Measurements from ENCODE around the gene CCNB1IP1. TPM values are rescaled to one million over a fixed set of nuclear protein-coding genes. Genes with fewer than 3 reads are reported as not detected.

CCNB1IP1 gene
- total RNA-seq, 1 experiment from 2014 or later: 121 TPM

- Histone ChIP-seq H3K27ac (ENCODE audit: low read depth, low read length, poor library complexity, severe bottlenecking) (no peak overlapping the region), H3K36me3 (ENCODE audit: insufficient read depth, low read length, poor library complexity, severe bottlenecking) (peaks cover 36% of the 10 kb centered on the region), H3K9me3 (ENCODE audit: low read depth, low read length, poor library complexity, severe bottlenecking) (no peaks in the 10 kb centered on the region), H3K27me3 (replicated peaks; ENCODE audit: insufficient read depth, low read depth, low read length, poor library complexity) (no peaks in the 10 kb centered on the region), H3K4me1 (ENCODE audit: insufficient read depth, low read length, poor library complexity, severe bottlenecking) (peaks cover 34% of the 10 kb centered on the region), H3K4me3 (ENCODE audit: low read depth, low read length, poor library complexity, severe bottlenecking) (peak overlapping the region; percentile 21)
- TF ChIP-seq CTCF (conservative IDR thresholded peaks at IDR 0.05; ENCODE audit: low read depth, low read length): no peak
- no peak for TF ChIP-seq EZH2 (IDR thresholded peaks at IDR 0.05; ENCODE audit: borderline replicate concordance, low read depth, low read length, poor library complexity, severe bottlenecking)
- BruUV-seq (replicated peaks): no TSS peak
- ChIA-PET CTCF (no interaction called here), POLR2A (ENCODE audit: low non-redundant PET) (no interaction called here)
- intact Hi-C loops (cut with micrococcal nuclease; ENCODE audit: unreplicated experiment): no loop called here
- no peak for DNase-seq (ENCODE audit: low spot score)
Observed at GRCh38 chr14:20331053-20331613, 1.9 kb downstream of the CCNB1IP1 start.

- TF ChIP-seq CTCF (conservative IDR thresholded peaks at IDR 0.05; ENCODE audit: low read depth, low read length) (no peak), EZH2 (IDR thresholded peaks at IDR 0.05; ENCODE audit: borderline replicate concordance, low read depth, low read length, poor library complexity, severe bottlenecking) (no peak)
- Histone ChIP-seq H3K27ac (ENCODE audit: low read depth, low read length, poor library complexity, severe bottlenecking) (peak overlapping the region; percentile 17), H3K9me3 (ENCODE audit: low read depth, low read length, poor library complexity, severe bottlenecking) (no peaks in the 10 kb centered on the region), H3K36me3 (ENCODE audit: insufficient read depth, low read length, poor library complexity, severe bottlenecking) (peaks cover 53% of the 10 kb centered on the region), H3K4me1 (ENCODE audit: insufficient read depth, low read length, poor library complexity, severe bottlenecking) (peaks cover 28% of the 10 kb centered on the region), H3K27me3 (replicated peaks; ENCODE audit: insufficient read depth, low read depth, low read length, poor library complexity) (no peaks in the 10 kb centered on the region), H3K4me3 (ENCODE audit: low read depth, low read length, poor library complexity, severe bottlenecking) (no peak overlapping the region)
- BruUV-seq (replicated peaks): no TSS peak
- no peak for DNase-seq (ENCODE audit: low spot score)
- intact Hi-C loops (cut with micrococcal nuclease; ENCODE audit: unreplicated experiment): loop anchor here (5.0 kb wide), 1 partner anchor 353 kb away; the partner anchor contains the start of gene RNASE4
- POLR2A ChIA-PET (ENCODE audit: low non-redundant PET): interaction anchor here (0.7 kb wide), 1 partner anchor 54 kb away, joined by 4 read pairs; no protein-coding TSS in a partner anchor
- CTCF ChIA-PET: no interaction called here
Observed at GRCh38 chr14:20329355-20329754, 3.7 kb downstream of the CCNB1IP1 start.

GRCh38 chr14:20328705-20329104 is 4.4 kb downstream of the CCNB1IP1 start:
- TF ChIP-seq EZH2 (IDR thresholded peaks at IDR 0.05; ENCODE audit: borderline replicate concordance, low read depth, low read length, poor library complexity, severe bottlenecking) (no peak), CTCF (conservative IDR thresholded peaks at IDR 0.05; ENCODE audit: low read depth, low read length) (no peak)
- ChIA-PET CTCF (interaction anchor here (1.3 kb wide), 1 partner anchor 14 kb away, joined by 11 read pairs; the partner anchor contains the start of gene PARP2), POLR2A (ENCODE audit: low non-redundant PET) (no interaction called here)
- Histone ChIP-seq H3K9me3 (ENCODE audit: low read depth, low read length, poor library complexity, severe bottlenecking) (no peaks in the 10 kb centered on the region), H3K4me3 (ENCODE audit: low read depth, low read length, poor library complexity, severe bottlenecking) (no peak overlapping the region), H3K27ac (ENCODE audit: low read depth, low read length, poor library complexity, severe bottlenecking) (peak overlapping the region; percentile 17), H3K4me1 (ENCODE audit: insufficient read depth, low read length, poor library complexity, severe bottlenecking) (peaks cover 27% of the 10 kb centered on the region), H3K36me3 (ENCODE audit: insufficient read depth, low read length, poor library complexity, severe bottlenecking) (peaks cover 59% of the 10 kb centered on the region), H3K27me3 (replicated peaks; ENCODE audit: insufficient read depth, low read depth, low read length, poor library complexity) (no peaks in the 10 kb centered on the region)
- no TSS peak for BruUV-seq (replicated peaks)
- intact Hi-C loops (cut with micrococcal nuclease; ENCODE audit: unreplicated experiment): loop anchor here (5.0 kb wide), 1 partner anchor 354 kb away; the partner anchor contains the start of gene RNASE4
- no peak for DNase-seq (ENCODE audit: low spot score)

Data from A673 (cell line).